ENCODE data around the gene RCOR1.

Gene RCOR1

DNA sequence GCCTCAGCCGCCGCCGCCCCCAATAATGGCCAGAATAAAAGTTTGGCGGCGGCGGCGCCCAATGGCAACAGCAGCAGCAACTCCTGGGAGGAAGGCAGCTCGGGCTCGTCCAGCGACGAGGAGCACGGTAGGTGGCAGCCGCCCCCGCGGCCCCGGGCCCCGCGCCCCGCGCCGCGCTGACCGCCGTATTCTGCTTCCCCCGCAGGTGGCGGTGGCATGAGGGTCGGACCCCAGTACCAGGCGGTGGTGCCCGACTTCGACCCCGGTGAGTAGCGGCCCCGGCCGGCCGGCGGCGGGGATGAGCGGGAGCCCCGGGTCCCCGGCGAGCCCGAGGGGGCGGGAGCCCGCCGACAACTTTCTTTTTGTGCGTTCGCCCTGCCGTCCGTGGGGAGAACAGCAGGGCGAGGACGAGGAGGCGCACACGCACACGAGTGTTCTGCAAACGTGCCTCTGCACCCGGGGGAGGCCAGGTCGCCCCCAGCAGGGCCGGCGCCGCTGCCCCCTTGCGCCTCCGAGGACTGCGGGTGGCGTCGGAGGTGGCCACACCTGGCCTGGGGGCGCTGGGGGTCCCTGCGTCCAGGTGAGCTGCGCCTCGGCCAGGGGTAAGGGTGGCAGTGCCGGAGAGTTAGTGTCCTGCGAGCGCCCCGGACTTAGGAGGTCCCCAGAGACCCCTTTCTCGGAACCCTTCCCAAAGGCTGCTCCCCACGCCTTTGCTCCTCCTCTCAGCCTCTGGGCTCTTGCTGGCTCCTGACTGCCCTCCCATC, 794 bp downstream of the RCOR1 start:
- peaks cover 14% of the 10 kb centered on the region for H3K4me1 ChIP-seq (ENCODE audit: control insufficient read depth, insufficient read depth, low read length, poor library complexity, severe bottlenecking)
- no peaks in the 10 kb centered on the region for H3K27me3 ChIP-seq (replicated peaks; ENCODE audit: control insufficient read depth, insufficient read depth, low read length, poor library complexity, severe bottlenecking)
- peak; percentile 23 to 42 (median 32) for DNase-seq
- peak overlapping the region; percentile 73 for H3K27ac ChIP-seq (ENCODE audit: insufficient read depth, low read length, poor library complexity, severe bottlenecking)
- peak overlapping the region; percentile 80 for H3K4me3 ChIP-seq (ENCODE audit: insufficient read depth, low read depth, low read length, poor library complexity, severe bottlenecking)
- H3K36me3 ChIP-seq (ENCODE audit: control insufficient read depth, insufficient read depth, low read length), result no peaks in the 10 kb centered on the region
- no peaks in the 10 kb centered on the region for H3K9me3 ChIP-seq (ENCODE audit: control insufficient read depth, low read length)

GRCh38 chr14:102593825-102594137, 1.3 kb downstream of the RCOR1 start:
- peak overlapping the region; percentile 80 for H3K4me3 ChIP-seq (ENCODE audit: insufficient read depth, low read depth, low read length, poor library complexity, severe bottlenecking)
- no peak for DNase-seq
- peaks cover 14% of the 10 kb centered on the region for H3K4me1 ChIP-seq (ENCODE audit: control insufficient read depth, insufficient read depth, low read length, poor library complexity, severe bottlenecking)
- H3K27me3 ChIP-seq (replicated peaks; ENCODE audit: control insufficient read depth, insufficient read depth, low read length, poor library complexity, severe bottlenecking), result no peaks in the 10 kb centered on the region
- H3K36me3 ChIP-seq (ENCODE audit: control insufficient read depth, insufficient read depth, low read length), result no peaks in the 10 kb centered on the region
- no peaks in the 10 kb centered on the region for H3K9me3 ChIP-seq (ENCODE audit: control insufficient read depth, low read length)
- peak overlapping the region; percentile 73 for H3K27ac ChIP-seq (ENCODE audit: insufficient read depth, low read length, poor library complexity, severe bottlenecking)

- H3K27ac ChIP-seq (ENCODE audit: insufficient read depth, low read length, poor library complexity, severe bottlenecking), result no peak overlapping the region
- no peaks in the 10 kb centered on the region for H3K36me3 ChIP-seq (ENCODE audit: control insufficient read depth, insufficient read depth, low read length)
- no peaks in the 10 kb centered on the region for H3K27me3 ChIP-seq (replicated peaks; ENCODE audit: control insufficient read depth, insufficient read depth, low read length, poor library complexity, severe bottlenecking)
- peak overlapping the region; percentile 80 for H3K4me3 ChIP-seq (ENCODE audit: insufficient read depth, low read depth, low read length, poor library complexity, severe bottlenecking)
- H3K4me1 ChIP-seq (ENCODE audit: control insufficient read depth, insufficient read depth, low read length, poor library complexity, severe bottlenecking), result peaks cover 14% of the 10 kb centered on the region
- no peaks in the 10 kb centered on the region for H3K9me3 ChIP-seq (ENCODE audit: control insufficient read depth, low read length)
- peak; percentile 9 to 34 (median 19) for DNase-seq
These were observed 2.2 kb downstream of the RCOR1 start for GRCh38 chr14:102594514-102595175.

DNA sequence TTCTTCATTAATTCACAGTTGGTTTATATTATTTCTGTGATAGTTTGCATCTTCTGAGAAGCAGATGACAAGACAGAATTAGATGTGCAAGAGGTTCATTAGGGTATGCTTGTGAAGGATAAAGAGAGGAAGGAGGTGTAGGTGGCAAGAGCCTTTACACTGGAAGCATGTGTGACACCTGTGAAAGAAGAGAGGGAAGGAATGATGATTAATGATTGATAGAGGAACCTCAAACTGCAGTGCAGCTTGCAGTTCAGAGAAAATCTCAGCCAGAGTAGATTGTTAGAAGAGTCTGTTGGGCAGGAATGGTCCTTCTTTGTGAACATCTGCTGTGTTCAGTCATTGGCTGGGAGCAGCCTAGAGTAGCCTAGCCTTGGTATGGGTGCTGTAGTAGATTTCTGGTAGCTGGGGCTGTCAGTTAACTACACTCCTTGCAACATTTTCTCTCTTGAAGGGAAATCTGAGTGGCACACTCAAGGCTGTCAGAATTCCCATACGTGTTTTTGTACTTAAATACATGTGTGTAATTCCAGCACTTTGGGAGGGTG, 9.0 kb downstream of the RCOR1 start:
- no peak for DNase-seq
- no peaks in the 10 kb centered on the region for H3K4me1 ChIP-seq (ENCODE audit: control insufficient read depth, insufficient read depth, low read length, poor library complexity, severe bottlenecking)
- H3K9me3 ChIP-seq (ENCODE audit: control insufficient read depth, low read length), result no peaks in the 10 kb centered on the region
- H3K27ac ChIP-seq (ENCODE audit: insufficient read depth, low read length, poor library complexity, severe bottlenecking), result no peak overlapping the region
- no peak overlapping the region for H3K4me3 ChIP-seq (ENCODE audit: insufficient read depth, low read depth, low read length, poor library complexity, severe bottlenecking)
- H3K36me3 ChIP-seq (ENCODE audit: control insufficient read depth, insufficient read depth, low read length), result no peaks in the 10 kb centered on the region
- no peaks in the 10 kb centered on the region for H3K27me3 ChIP-seq (replicated peaks; ENCODE audit: control insufficient read depth, insufficient read depth, low read length, poor library complexity, severe bottlenecking)

GRCh38 chr14:102602421-102603292, 10.2 kb downstream of the RCOR1 start:
- no peaks in the 10 kb centered on the region for H3K9me3 ChIP-seq (ENCODE audit: control insufficient read depth, low read length)
- no peaks in the 10 kb centered on the region for H3K4me1 ChIP-seq (ENCODE audit: control insufficient read depth, insufficient read depth, low read length, poor library complexity, severe bottlenecking)
- DNase-seq, result no peak
- H3K36me3 ChIP-seq (ENCODE audit: control insufficient read depth, insufficient read depth, low read length), result no peaks in the 10 kb centered on the region
- H3K27me3 ChIP-seq (replicated peaks; ENCODE audit: control insufficient read depth, insufficient read depth, low read length, poor library complexity, severe bottlenecking), result no peaks in the 10 kb centered on the region
- no peak overlapping the region for H3K4me3 ChIP-seq (ENCODE audit: insufficient read depth, low read depth, low read length, poor library complexity, severe bottlenecking)
- H3K27ac ChIP-seq (ENCODE audit: insufficient read depth, low read length, poor library complexity, severe bottlenecking), result no peak overlapping the region

DNA sequence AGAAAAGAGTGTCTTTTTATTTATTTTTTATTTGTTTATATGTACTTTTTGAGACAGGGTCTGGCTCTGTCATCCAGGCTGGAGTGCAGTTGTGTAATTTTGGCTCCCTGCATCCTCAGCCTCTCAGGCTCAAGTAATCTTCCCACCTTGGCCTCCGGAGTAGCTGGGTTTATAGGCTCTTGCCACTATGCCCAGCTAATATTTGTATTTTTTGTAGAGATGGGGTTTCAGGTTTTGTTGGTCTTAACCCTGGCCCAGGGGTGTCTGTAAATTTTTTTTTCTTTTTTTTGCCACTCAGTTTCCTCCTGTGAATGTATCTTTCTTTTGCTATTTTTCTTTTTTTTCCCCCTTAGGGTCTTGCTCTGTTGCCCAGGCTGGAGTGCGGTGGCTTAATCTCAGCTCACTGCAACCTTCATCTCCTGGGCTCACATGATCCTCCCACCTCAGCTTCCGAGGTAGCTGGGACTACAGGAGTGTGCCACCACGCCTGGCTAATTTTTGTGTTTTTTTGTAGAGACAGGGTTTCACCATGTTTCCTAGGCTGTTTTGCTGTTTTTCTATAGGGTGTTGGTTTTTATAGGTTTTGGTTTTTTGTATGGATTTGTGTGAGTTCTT, 11.0 kb downstream of the RCOR1 start:
- no peak overlapping the region for H3K27ac ChIP-seq (ENCODE audit: insufficient read depth, low read length, poor library complexity, severe bottlenecking)
- no peaks in the 10 kb centered on the region for H3K36me3 ChIP-seq (ENCODE audit: control insufficient read depth, insufficient read depth, low read length)
- H3K4me3 ChIP-seq (ENCODE audit: insufficient read depth, low read depth, low read length, poor library complexity, severe bottlenecking), result no peak overlapping the region
- DNase-seq, result no peak
- H3K9me3 ChIP-seq (ENCODE audit: control insufficient read depth, low read length), result no peaks in the 10 kb centered on the region
- H3K4me1 ChIP-seq (ENCODE audit: control insufficient read depth, insufficient read depth, low read length, poor library complexity, severe bottlenecking), result no peaks in the 10 kb centered on the region
- no peaks in the 10 kb centered on the region for H3K27me3 ChIP-seq (replicated peaks; ENCODE audit: control insufficient read depth, insufficient read depth, low read length, poor library complexity, severe bottlenecking)

DNA sequence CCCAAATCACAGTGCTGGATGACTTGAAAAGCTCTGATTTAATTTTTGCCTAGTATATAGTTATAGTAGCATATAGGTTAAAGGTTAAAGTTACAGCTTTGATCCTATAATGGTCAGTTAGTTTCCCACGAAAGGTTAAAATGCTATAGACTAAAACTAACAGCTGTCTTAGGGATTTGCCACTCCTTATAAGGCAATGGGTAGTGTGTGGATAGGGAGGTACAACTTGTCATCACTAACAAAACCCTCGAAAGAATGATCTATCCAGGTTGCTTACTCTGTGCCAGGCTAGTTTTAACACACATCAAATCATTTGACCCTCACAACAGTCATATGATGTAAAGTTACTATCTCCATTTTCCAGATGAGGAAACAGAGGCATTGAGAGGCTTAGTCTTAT, 11.7 kb downstream of the RCOR1 start:
- Histone ChIP-seq H3K4me3 (ENCODE audit: insufficient read depth, low read depth, low read length, poor library complexity, severe bottlenecking) (no peak overlapping the region), H3K27ac (ENCODE audit: insufficient read depth, low read length, poor library complexity, severe bottlenecking) (no peak overlapping the region), H3K36me3 (ENCODE audit: control insufficient read depth, insufficient read depth, low read length) (no peaks in the 10 kb centered on the region), H3K27me3 (replicated peaks; ENCODE audit: control insufficient read depth, insufficient read depth, low read length, poor library complexity, severe bottlenecking) (no peaks in the 10 kb centered on the region), H3K4me1 (ENCODE audit: control insufficient read depth, insufficient read depth, low read length, poor library complexity, severe bottlenecking) (no peaks in the 10 kb centered on the region), H3K9me3 (ENCODE audit: control insufficient read depth, low read length) (no peaks in the 10 kb centered on the region)
- DNase-seq, result no peak

DNA sequence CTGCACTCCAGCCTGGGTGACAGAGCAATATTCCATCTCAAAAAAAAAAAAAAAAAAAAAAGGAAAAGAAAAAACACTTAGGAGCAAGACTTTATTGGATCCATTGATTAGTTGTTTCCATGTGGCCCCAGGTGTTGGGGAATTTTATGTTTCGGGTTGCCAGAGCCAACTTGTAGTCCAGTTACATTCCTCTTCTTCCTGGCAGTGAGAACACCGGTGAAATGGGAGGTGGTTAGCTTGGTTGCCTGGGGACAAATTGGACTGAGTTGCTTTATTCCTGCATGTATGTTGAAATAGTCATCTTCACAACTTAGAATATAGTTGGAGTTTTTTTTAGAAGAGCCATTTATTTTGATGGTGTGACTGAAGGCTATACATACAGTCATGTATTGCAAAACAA, 12.6 kb downstream of the RCOR1 start:
- H3K36me3 ChIP-seq (ENCODE audit: control insufficient read depth, insufficient read depth, low read length), result no peaks in the 10 kb centered on the region
- no peaks in the 10 kb centered on the region for H3K27me3 ChIP-seq (replicated peaks; ENCODE audit: control insufficient read depth, insufficient read depth, low read length, poor library complexity, severe bottlenecking)
- H3K9me3 ChIP-seq (ENCODE audit: control insufficient read depth, low read length), result no peaks in the 10 kb centered on the region
- no peaks in the 10 kb centered on the region for H3K4me1 ChIP-seq (ENCODE audit: control insufficient read depth, insufficient read depth, low read length, poor library complexity, severe bottlenecking)
- no peak overlapping the region for H3K4me3 ChIP-seq (ENCODE audit: insufficient read depth, low read depth, low read length, poor library complexity, severe bottlenecking)
- no peak for DNase-seq
- no peak overlapping the region for H3K27ac ChIP-seq (ENCODE audit: insufficient read depth, low read length, poor library complexity, severe bottlenecking)

DNA sequence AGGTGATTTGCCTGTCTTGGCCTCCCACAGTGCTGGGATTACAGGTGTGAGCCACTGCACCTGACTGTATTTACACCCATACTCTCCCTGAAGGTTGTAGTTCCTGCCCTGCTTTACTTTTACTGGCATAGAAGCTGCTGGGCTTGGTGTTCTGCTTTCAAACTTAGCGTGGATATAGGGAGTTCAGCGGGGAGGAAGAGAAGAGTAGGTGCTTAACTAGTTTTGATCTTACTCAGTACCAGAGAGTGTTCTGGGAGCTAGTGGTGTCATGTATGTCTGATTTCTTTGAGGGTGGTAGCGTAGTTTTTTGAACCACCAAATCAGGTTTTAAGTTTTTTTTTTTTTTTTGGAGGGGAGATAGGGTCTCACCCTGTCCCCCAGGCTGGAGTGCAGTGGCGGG, 13.8 kb downstream of the RCOR1 start:
- no peaks in the 10 kb centered on the region for H3K36me3 ChIP-seq (ENCODE audit: control insufficient read depth, insufficient read depth, low read length)
- no peak for DNase-seq
- no peak overlapping the region for H3K27ac ChIP-seq (ENCODE audit: insufficient read depth, low read length, poor library complexity, severe bottlenecking)

More for the DNA sequence above, 13.8 kb downstream of the RCOR1 start:
- H3K9me3 ChIP-seq (ENCODE audit: control insufficient read depth, low read length), result no peaks in the 10 kb centered on the region
- no peaks in the 10 kb centered on the region for H3K4me1 ChIP-seq (ENCODE audit: control insufficient read depth, insufficient read depth, low read length, poor library complexity, severe bottlenecking)
- H3K4me3 ChIP-seq (ENCODE audit: insufficient read depth, low read depth, low read length, poor library complexity, severe bottlenecking), result no peak overlapping the region
- H3K27me3 ChIP-seq (replicated peaks; ENCODE audit: control insufficient read depth, insufficient read depth, low read length, poor library complexity, severe bottlenecking), result no peaks in the 10 kb centered on the region

Measured in effector memory CD4-positive, alpha-beta T cell (primary cell).